Heart left ventricle (tissue), 13 donors: ENCODE results near the gene RAB43.
A peak's percentile ranks its signal among the peaks of the same experiment; 100 is the strongest.

Experiments
- CTCF ChIP-seq, 12 donors: fragments of 200-600 bp; sonication (generic) in 4 of 12; IDR thresholded peaks; one replicate each; pipeline versions ENCODE4 v1.5.0 to v1.8.0; 2018 to 2022; ENCODE audit warnings: antibody characterized with exemption in 12 of 12, mild to moderate bottlenecking in 5 of 12
- POLR2A ChIP-seq, 2 donors: fragments of 450-650 bp; IDR thresholded peaks; one replicate each; pipeline ENCODE4 v1.6.1; 2017; ENCODE audit warnings: antibody characterized with exemption in 2 of 2, mild to moderate bottlenecking in 2 of 2, moderate library complexity in 2 of 2
- donor health status: ischemic (EF 13 %, LVEDD 7.1; RV severe dilation, severe dysfunction).
- donor health status: DM: no; HTN: yes; CAD: no.
- donor health status: DM: no; HTN: no; CAD: no.
- donor health status: ischemic (EF 25% LVEDD 6.9; RV normal size, moderate dysfunction).
- donor health status: ischemic (EF 25% LVEDD 5.7; RV mildly dilated, moderate dysfunction).
- donor health status: ischemic (EF 35%, LVEDD 5.7; RV mildly dilated, moderate dysfunction).
- donor health status: nonischemic (EF 11% LVEDD 7.7; RV severe dilation, severe dysfunction).
- donor health status: DM: yes; HTN: yes; CAD: no.
- donor health status: PGD.
- donor health status: ischemic (EF 29% LVEDD 5.4; RV normal size, mild dysfunction).
- donor health status: nonischemic (EF 23%, LVEDD 6.1; RV moderate dilation, normal function).

DNA sequence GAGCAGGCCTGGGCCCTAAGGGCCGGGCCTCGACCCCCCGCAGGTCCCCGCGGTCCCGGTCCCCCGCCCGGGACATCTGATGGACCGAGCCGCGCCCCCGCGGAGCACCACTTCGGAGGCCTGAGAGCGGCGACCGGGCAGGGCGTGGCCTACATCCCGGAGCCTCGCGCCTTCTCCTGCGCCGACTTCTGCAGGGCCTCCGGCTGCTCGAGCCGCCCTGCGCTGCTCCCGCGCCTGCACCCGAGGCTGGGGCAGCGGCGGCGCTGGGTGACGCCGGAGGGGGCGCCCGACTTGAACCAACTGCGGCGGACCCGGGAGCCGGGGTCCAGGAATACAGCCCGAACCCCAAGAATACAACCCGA, 75.9 kb downstream of the RAB43 start:
- peak in 3 of 12 donors; percentile 9 to 26 (median 15) for TF ChIP-seq CTCF (IDR thresholded peaks at IDR 0.05)
- TF ChIP-seq POLR2A (IDR thresholded peaks at IDR 0.05): no peak
